ENCODE data around the gene LTB4R.

- TF ChIP-seq CTCF (conservative IDR thresholded peaks at IDR 0.05), result no peak
- TF ChIP-seq ZFX (IDR thresholded peaks at IDR 0.05), result no peak
Measured at GRCh38 chr14:24289649-24290280, 21.5 kb upstream of the LTB4R start.

All from C4-2B (cell line).